ENCODE results near the gene IFI27L1. TPM values are rescaled to one million over a fixed set of nuclear protein-coding genes. Genes with fewer than 3 reads are reported as not detected.

Gene IFI27L1
- total RNA-seq, 1 experiment from 2014 or later = 8.9 TPM

DNA sequence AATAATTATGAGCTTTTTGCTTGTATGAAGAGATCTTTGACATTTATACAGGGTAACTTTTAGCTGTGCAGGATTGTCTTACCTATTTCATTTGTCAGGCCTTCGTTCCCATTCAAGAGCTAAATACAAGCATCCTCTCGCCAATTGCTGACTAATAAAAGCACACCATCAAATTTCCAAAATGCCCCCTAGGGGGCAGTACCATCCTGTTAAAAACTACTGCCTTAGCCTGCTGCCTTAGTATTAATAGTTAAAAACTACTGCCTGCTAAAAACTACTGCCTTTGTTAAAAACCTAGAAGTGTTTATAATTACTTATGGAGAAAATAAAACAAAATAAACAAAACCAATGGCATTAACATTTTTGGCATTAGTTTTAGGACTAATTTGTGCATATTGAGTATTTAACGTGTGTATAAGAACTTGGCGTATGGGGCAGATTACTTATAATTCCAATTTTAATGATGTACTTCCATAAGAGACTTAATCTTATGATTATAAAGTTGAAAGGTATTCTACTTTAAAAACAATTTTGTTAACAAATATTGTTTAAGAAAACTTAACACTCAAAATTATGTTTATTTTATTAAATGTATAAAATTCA, 51.3 kb downstream of the IFI27L1 start:
- DNase-seq (ENCODE audit: low read depth) = peak; percentile 63

DNA sequence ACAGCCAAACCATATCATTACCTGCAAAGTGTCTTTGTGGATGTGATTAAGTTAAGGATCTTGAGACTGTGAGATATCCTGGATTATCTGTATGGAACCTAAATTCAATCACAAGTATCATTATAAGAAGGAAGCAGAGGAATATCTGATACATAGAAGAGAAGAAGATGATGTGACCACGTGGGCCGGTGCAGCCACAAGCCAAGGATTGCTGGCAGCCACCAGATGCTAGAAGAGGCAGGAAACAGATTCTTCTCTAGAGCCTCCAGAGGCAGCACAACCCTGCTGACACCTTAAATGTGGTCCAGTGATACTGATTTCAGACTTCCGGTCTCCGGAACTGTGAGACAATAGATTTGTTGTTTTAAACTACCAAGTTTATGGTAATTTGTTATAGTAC, 54.4 kb downstream of the IFI27L1 start:
- no peak for DNase-seq (ENCODE audit: low read depth)

DNA sequence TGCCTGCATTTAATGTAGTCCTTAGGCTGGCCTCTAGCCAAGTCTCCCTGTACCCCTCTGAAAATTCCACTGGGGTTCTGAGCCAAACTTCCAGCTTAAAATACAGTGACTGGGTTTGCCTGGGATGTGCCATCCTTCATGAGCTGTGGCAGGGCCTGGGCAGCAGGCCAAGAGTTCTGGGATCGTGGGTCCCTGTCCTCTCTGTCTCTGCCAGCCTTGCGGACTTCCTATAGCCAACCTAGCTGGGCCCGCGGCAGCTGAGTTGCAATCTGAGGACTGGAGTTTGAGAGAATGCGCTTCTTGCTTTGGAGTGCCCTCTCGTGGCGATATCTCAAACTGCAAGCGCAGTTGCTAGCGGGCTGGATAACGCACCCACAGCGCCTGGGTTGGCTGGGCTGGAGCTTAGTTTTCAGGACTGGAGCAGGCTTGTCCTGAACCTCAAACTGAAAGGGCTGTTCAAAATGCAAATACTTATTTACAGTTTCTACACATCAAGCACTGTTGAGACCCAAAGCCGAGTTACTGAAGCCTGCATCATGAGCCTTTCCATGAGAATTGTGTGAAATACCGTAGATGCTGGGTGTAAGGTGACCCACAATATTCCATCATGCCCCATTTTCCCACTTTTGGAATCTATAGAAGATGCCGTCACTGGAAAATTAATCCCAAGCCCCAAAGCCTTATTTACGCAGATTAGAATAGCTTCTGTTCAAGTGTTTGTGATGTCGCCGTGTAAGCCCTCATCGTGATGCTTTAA, 55.6 kb downstream of the IFI27L1 start:
- peak; percentile 75 for DNase-seq (ENCODE audit: low read depth)

DNA sequence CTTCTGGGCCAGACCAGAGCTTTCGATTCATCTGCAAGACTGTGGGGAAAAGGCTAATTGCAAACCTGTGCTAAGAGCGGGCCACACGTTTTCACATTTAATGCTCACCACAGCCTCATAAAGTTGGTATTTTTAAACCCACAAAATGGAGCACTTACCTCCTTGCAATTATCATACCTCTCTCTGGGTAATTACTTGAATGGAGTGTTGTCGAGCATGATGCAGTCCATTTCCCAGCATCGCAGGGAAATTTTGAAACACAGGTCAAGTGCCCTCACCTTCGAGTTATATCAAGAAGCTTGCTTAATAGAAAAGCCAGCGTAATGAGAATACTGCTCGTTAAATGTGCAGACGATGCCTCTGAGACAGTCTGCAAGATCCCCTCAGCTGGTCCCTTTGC, 57.1 kb downstream of the IFI27L1 start:
- no peak for DNase-seq (ENCODE audit: low read depth)

DNA sequence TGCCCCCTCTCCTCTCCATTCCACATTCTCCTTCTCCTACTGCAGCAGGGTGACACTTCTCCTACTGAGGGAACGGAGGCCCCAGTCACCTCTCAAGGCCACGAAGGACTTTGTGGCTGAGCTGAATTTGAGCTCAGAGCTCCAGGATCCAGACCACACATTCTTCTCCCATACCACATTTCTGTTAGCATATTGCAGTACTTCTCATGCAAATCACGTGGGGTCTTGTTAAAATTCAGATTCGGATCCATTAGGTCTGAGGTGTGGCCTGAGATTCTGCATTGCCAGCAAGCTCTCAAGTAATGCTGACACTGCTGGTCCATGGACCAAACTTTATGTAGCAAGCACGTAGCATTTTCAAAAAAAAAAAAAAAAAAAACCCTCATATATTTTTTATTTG, 57.9 kb downstream of the IFI27L1 start:
- no peak for DNase-seq (ENCODE audit: low read depth)

DNA sequence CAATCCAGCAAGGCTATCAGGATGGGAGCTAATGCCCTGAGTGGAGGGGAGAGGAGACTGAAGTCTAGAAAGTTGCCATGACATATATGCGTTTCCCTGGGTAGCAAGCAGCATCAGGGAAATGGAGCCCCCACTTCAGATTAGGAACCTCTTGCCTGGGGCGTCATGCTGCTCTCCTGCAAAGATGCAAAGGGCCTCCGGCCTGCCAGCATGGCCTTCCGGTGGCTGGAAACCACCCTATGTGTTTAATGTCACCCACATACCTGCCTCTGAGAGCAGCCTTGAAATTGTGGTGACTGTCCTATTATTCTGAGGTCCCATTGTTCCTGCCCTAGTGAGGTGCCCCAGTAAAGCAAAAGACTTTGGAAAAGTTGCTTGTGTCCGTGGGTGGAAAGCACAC, 58.3 kb downstream of the IFI27L1 start:
- no peak for DNase-seq (ENCODE audit: low read depth)

DNA sequence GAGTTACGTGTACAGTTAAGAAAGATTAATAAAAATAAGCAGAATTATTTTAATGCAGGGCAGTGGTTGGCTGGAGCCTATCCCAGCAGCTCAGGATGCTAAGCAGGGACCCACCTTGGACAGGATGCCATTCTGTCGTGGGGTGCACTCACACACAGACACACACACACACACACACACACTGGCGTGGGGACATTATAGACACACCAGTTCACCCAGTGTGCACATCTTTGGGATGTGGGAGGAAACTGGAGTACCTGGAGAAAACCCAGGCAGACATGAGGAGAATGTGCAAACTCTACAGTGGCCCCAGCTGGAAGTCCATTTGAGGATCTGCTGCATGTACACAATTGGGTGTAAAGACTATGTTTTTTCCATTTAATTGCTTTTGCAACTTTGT, 61.1 kb downstream of the IFI27L1 start:
- no peak for DNase-seq (ENCODE audit: low read depth)

DNA sequence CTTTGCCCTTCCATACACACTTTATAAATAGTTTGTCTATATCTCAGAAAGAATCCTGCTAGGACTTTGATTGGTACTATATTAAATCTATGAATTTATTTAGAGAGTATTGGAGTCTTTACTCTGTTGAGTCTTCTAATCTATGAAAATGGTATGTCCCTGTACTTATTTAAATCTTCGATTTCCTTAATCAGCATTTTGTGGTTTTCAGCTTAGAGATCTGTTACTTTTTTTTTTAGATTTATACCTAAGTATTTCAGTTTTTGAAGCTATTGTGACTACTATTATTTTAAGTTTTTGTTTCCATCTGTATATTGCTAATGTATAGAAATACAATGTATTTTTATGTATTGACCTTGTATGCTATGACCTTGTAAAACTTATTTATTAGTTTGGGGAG, 61.7 kb downstream of the IFI27L1 start:
- DNase-seq (ENCODE audit: low read depth) = no peak

DNA sequence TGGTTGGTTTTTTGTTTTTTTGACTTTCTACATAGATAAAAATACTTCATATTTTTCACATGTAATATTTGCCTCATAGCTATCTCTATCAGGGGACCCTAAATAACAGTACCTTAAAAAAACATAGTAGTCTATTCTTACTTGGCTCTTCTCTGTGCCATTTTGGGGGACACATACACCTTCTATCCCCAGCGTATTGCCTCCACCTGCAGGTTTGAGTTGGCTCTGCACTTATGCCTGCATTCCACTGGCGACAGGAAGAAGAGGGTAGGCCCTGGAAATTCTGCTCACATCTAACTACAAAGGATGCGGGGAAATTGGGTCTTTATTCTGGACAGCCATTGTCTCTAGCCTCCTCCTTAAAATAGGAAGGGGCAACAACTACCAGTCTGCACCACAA, 62.1 kb downstream of the IFI27L1 start:
- DNase-seq (ENCODE audit: low read depth) = no peak

DNA sequence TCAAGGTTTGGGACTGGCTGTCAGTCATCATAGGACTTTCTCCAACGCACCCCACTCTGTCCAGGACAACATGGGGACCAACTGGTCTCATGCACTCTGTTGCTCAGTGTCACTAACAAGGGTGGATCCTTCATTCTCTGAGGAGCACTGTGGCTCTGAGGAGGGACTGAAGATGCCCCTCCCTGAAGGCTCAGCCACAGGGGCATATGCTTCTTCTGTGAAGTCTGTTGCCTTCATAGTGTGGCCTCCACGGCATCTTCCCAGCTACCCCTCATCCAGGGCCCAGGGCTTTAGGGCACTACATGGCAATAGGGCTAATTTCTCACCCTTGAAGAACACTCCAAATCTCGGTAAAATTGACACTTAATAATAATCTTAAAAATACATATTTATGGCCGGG, 62.6 kb downstream of the IFI27L1 start:
- no peak for DNase-seq (ENCODE audit: low read depth)

DNA sequence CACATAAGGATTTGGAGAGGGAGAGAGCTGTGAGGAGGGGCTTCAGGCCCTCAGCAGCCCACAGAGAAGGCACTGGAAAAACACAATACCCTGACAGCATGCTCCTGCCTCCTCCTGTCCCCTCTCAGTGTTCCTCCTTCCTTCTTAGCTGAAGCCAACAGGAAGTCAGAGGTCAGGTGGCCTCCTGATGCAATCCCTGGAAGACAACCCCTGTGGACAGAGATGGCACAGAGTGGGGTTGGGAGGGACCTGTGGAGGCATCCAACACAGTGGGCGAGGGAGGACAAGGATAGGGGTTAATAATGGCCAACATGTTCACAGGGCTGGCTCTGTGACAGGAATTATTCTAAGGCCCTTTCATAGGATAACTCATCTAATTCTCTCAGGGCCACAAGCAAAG, 63.7 kb downstream of the IFI27L1 start:
- DNase-seq (ENCODE audit: low read depth) = no peak

DNA sequence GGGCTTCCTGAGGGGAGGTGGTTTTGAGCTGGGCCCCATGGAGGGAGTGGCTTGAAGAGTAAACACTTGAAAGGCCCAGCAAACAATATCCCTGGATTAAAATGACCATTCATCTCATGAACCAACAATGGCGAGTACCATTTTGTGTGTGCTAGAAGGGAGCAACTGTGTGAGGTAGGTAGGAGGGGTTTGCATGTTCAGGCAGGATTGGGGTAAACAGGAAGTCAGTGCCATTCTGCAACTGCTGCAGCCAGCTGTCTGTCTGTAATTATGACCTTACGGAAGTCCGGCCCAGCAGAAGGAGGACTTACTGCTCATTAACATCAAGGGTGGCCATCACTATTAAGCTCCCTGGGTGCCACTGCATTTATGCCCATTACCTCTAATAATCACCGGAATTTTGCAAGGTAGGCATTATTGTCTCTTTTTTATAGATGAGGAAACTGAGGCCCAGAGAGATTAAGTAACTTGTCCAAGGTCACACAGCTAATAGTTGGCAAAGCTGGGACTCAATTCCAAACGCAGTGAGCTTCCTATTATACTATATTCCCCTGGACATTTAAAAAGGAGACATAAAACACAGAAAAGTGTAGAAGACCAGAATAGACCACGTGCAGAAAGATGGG, 64.9 kb downstream of the IFI27L1 start:
- DNase-seq (ENCODE audit: low read depth) = no peak

Other genes with a start within 250 kb of the IFI27L1 start
- not detected in 2 replicates for gene FAM181A, start 154.0 kb upstream of the IFI27L1 start, total RNA-seq (2014; rRNA removed; shearing (Covaris generic))
- 0.36 and 0.78 TPM in 2 replicates for gene ASB2, start 104.7 kb upstream of the IFI27L1 start, total RNA-seq (2014; rRNA removed; shearing (Covaris generic))
- not detected in 2 replicates for gene CCDC197, start 84.0 kb upstream of the IFI27L1 start, total RNA-seq (2014; rRNA removed; shearing (Covaris generic))
- gene OTUB2, start 55.0 kb upstream of the IFI27L1 start, total RNA-seq (2014; rRNA removed; shearing (Covaris generic)) = 1.5 and 1.6 TPM in 2 replicates
- 115 and 151 TPM in 2 replicates for gene DDX24, start 108 bp upstream of the IFI27L1 start, total RNA-seq (2014; rRNA removed; shearing (Covaris generic))
- gene IFI27, start 29.4 kb downstream of the IFI27L1 start, total RNA-seq (2014; rRNA removed; shearing (Covaris generic)) = 11.3 and 28.8 TPM in 2 replicates
- 190 and 212 TPM in 2 replicates for gene IFI27L2, start 48.3 kb downstream of the IFI27L1 start, total RNA-seq (2014; rRNA removed; shearing (Covaris generic))
- gene PPP4R4, start 93.0 kb downstream of the IFI27L1 start, total RNA-seq (2014; rRNA removed; shearing (Covaris generic)) = 0.36 and 0.39 TPM in 2 replicates
- not detected in 2 replicates for gene SERPINA10, start 212.0 kb downstream of the IFI27L1 start, total RNA-seq (2014; rRNA removed; shearing (Covaris generic))
- 1.4 and 2.1 TPM in 2 replicates for gene SERPINA6, start 242.0 kb downstream of the IFI27L1 start, total RNA-seq (2014; rRNA removed; shearing (Covaris generic))